Spleen (tissue), 7 donors: ENCODE measurements around the gene TRAPPC6A.

Source experiments
- POLR2A ChIP-seq, 3 donors: fragments of 450-650 bp; IDR thresholded peaks; one replicate each; pipeline ENCODE4 v1.5.1; 2017; ENCODE audit warnings: antibody characterized with exemption in 3 of 3, mild to moderate bottlenecking in 1 of 3
- POLR2AphosphoS5 ChIP-seq, 3 donors: sonication (generic); formaldehyde crosslinking; IDR thresholded peaks; one replicate each; pipeline ENCODE4 v1.5.1; 2017; ENCODE audit warnings: antibody characterized with exemption in 3 of 3
- TF ChIP-seq, protein P1 (sequence below), 11 experiments: fragments of 200-600 bp in 7 of 11; fragments of 450-650 bp in 4 of 11; sonication (generic) in 4 of 11; IDR thresholded peaks in 8 of 11; conservative IDR thresholded peaks in 3 of 11; 1 replicate in 7 of 11; 2 replicates in 4 of 11; pipeline versions ENCODE4 v1.4.0 to v1.8.0; 2016 to 2021; ENCODE audit warnings: antibody characterized with exemption in 11 of 11, inconsistent platforms in 4 of 11, mild to moderate bottlenecking in 1 of 11
- donor health status: DM: no; HTN: no; CAD: no; lungs with moderate emphysema.
- donor health status: DM: no; HTN: no; CAD: no.
- donor health status: DM: no; HTN: no; CAD: no.

DNA sequence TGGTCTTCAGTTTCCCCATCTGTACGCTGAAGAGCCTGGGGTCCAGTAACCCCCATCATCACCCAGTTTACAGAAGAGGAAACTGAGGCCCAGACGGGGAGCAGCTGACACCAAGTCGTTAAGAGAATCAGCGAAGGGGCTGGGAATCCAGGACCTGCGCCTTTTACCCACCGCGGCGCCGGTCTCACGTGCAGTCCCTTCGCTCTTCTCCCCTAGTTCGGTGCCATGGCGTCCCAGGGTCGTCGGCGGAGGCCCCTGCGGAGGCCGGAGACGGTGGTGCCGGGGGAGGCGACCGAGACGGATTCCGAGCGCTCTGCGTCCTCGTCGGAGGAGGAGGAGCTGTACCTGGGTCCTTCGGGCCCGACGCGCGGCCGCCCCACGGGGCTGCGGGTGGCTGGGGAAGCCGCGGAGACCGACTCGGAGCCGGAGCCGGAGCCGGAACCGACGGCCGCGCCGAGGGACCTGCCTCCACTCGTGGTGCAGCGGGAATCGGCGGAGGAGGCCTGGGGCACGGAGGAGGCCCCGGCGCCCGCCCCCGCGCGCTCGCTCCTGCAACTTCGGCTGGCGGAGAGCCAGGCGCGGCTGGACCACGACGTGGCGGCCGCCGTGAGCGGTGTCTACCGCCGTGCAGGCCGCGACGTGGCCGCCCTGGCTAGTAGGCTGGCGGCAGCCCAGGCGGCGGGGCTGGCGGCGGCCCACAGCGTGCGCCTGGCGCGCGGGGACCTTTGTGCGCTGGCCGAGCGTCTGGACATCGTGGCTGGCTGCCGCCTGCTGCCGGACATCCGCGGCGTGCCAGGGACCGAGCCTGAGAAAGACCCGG is 1.2 kb upstream of the TRAPPC6A start:
- TF ChIP-seq, protein P1, sequence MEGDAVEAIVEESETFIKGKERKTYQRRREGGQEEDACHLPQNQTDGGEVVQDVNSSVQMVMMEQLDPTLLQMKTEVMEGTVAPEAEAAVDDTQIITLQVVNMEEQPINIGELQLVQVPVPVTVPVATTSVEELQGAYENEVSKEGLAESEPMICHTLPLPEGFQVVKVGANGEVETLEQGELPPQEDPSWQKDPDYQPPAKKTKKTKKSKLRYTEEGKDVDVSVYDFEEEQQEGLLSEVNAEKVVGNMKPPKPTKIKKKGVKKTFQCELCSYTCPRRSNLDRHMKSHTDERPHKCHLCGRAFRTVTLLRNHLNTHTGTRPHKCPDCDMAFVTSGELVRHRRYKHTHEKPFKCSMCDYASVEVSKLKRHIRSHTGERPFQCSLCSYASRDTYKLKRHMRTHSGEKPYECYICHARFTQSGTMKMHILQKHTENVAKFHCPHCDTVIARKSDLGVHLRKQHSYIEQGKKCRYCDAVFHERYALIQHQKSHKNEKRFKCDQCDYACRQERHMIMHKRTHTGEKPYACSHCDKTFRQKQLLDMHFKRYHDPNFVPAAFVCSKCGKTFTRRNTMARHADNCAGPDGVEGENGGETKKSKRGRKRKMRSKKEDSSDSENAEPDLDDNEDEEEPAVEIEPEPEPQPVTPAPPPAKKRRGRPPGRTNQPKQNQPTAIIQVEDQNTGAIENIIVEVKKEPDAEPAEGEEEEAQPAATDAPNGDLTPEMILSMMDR (IDR thresholded peaks at IDR 0.05 in 8 of 11, conservative IDR thresholded peaks at IDR 0.05 in 3 of 11), result no peak
- TF ChIP-seq POLR2A (IDR thresholded peaks at IDR 0.05) (no peak), POLR2AphosphoS5 (IDR thresholded peaks at IDR 0.05) (no peak)
